DMS53 (cell line): Measurements from ENCODE around the gene ROPN1.
"Not testable (repeated sequence)": the region's sequence is repeated elsewhere in the genome, so short reads cannot be mapped to it uniquely, and the experiment has no call there.

Experiments
- DNase-seq: peaks from one replicate; lab custom pipeline; 2025; lab: John Stamatoyannopoulos, UW

Gene ROPN1

DNA sequence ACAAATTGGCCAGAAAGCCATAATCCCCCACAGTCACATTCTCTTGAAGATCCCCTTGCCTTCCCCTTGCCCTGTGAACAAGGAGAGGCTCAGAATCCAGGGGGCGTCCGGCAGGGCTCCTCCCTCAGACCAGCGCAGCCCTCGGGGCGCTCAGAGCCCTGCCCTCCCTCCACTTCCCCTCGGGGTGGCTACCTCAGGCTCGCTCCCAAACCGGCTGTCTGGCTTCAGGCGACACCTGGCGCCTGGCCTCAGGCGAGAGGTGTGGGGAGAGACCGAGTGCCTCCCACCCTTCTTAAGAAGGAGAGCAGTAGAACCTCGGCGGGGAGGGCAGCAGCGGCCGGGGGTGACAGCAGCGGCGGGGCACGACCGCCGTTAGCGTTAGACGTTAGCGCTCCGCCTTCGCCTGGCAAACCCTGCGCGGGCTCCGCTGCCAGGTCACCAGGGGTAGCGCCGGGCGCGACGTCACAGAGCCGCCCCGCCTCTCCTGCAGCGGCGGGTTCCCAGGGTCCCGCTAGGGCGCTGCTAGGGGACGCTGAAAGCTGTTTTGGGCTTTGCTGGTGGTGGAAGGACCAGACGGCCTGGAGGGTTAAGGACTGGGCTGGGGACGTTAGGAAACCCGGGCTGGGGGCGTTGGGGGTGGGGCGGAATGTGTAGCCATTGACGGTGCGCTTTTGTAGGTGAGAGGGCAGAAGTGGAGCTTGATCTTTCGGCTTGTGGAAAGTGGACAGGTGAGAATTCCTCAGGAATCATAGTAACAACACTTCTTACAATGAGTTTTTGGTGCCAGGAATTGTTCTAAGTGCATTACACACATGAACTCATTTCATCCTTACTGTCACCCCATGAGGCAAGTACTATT, at the start of gene ROPN1:
Gene ROPN1 (minus strand): TSS at position 395 of the 859 bp plus-strand sequence. CDS start 11,643 bp downstream, outside the sequence.
- DNase-seq = peak; percentile 3

DNA sequence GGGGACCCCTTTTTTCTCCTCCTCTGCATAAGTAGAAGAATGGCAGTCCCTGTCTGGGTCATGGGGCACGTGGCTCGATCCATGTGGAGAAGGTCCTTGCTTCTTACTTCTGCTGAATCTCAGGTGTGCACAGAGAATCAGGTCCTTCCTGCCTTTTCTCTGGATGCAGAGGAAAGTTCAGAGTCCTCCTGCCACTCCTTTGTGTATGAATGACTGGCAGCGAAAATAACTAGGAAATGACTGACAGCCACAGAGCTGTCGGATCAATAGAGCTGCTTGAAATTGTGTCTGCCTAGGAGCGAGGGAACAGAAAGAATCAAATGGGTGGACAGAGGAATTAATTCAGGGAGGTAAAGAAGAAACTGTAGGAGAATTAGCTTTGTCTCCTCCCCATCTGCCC, 49.6 kb upstream of the ROPN1 start:
- no peak for DNase-seq

DNA sequence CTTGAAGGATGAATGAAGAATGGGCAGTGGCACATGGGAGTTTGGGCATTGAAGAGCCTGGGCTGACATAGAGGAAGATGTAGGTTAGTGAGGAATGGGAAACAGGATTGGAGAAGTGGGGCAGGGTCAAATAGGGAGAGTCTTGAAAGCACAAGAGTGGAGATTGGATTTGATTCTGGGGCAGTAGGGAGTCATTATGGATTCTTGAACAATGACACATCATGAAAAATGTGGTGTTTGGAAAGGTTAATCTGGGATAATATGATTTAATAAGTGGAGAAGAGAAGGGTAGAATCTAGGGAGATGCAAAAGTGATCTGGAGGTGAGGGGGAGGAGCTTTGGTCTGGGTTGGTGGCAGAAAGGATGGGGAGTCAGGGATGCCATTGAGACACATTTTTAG, 45.4 kb upstream of the ROPN1 start:
- no peak for DNase-seq

DNA sequence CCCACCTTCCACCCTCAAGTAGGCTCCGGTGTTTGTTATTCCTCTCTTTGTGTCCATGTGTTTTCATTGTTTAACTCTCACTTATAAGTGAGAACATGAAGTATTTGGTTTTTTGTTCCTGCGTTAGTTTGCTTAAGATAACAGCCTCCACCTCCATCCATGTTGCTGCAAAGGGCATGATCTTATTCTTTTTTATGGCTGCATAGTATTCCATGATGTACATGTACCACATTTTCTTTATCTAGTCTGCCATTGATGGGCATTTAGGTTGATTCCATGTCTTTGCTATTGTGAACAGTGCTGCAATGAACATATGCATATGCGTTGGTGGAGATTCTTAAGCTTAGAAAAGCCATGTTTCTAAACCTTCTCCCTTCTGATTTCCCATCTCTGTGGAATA, 44.3 kb upstream of the ROPN1 start:
- not testable (repeated sequence) for DNase-seq

DNA sequence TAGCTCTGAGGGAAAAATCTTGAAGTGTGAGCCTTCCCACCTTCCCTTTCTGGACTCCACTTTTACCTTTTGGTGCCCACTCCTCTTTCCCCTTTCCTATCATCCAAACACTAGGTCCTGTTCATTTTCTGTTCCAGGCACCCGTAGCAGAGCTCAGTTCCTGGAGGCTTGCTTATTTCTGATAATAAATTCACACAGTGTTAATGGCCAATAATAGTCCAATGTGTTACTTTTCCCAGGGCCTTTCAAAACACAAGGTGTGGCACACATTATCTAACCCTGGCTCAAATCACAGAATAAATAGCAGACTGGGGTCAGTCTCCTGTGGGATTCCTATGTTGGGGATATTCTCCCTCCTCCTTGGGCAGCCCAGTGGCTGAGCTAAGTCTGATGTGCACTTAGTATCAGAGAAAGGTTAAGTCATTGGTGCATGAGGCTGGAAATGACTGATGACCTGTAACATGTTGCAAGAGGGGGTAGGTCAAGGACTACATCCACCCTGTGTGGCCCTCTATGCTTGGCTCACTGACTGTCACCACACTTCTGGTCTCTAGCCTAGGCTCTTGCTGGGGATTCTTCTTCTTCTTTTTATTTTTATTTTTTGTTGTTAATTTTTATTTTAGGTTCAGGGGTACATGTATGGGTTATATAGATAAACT, 43.7 kb upstream of the ROPN1 start:
- no peak for DNase-seq

DNA sequence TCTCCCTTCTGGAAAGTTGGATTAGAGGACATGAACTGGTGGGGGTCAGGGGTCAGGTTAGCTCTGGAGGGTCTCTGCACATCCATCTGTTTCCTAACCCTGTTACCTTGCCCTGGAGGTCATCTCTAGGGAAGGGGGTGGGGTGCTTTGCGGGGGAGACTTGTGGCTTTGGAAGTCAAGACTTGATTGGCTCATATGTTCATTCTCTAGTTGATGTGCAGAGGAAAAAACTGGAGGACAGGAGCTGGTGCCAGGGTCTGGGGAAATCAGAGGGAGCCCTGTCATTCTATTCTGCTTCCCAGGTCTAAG, 42.9 kb upstream of the ROPN1 start:
- DNase-seq = no peak

DNA sequence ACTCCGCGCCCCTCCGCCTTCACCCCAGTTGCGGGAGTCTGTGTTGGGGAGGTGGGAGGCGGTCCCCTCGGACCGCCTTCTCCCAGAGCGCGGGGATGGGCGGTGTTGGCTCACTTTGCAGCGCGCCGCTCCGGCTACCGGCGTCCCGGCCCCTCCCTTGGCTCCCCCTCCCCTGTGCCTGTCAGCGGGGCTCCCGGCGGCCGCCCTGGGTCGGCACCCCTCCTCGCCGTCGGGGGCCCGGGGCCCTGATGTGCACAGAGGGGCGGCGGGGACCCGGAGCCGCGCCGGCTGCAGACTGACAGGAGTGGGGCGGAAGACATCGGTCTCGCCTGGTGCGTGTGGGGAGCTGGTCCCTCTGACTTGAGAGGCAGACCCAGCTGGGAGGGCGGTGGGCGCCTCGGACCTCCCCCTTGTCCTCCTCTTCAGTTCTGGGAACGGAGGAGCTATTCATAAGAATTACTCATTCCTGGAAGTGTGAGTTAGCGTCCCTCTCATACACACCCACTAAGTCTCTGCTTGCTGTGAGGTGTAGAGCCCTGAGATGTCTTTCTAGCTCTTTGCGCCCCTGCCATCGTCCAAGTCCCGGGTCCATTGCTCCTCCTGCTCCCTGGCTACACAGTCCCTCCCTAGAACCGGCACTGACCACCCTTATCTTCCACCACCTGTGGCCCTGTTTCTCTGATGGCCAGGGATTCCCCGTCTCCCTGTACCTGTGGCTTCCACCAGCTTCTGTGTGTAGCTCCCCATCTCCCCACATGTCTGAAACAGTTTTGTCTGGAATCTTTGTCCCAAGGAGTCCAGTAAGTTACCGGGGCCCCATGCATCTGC, 42.3 kb upstream of the ROPN1 start:
- peak; percentile 39 for DNase-seq

DNA sequence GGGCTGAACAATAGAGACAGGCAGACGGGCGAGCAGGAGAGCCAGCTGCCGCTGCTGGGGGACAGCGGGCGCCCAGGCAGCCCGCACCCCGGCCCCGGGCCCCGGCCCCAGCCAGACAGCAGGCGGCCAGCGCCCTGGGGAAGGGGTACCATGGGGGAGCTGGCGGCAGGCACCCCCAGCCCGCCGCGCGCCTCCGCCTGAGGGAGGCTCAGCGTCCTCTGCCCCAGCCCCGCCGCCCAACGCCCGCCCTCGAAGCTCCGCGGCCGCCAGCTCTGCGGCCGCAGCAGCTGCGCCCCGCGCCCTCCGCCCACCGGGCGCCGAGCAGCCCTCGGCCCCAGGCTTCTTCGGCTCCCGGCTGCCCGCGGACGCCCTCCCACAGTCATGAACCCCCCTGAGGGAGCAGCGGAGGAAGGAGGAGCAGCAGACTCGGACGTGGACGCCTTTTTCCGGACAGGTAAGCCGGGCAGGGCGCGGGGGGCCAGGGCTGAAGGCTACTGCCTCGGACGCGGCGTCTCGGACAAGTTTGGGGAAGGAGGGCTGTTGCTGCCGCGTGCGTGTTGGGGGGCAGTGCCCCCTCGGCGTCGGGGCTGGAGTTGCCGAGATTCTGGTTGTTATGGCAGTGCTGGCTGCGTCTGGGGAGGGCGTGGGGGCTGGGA, 41.6 kb upstream of the ROPN1 start, which contains the start of gene KALRN:
Gene KALRN (plus strand): TSS at position 10 of the 656 bp plus-strand sequence.
- DNase-seq = peak; percentile 68

DNA sequence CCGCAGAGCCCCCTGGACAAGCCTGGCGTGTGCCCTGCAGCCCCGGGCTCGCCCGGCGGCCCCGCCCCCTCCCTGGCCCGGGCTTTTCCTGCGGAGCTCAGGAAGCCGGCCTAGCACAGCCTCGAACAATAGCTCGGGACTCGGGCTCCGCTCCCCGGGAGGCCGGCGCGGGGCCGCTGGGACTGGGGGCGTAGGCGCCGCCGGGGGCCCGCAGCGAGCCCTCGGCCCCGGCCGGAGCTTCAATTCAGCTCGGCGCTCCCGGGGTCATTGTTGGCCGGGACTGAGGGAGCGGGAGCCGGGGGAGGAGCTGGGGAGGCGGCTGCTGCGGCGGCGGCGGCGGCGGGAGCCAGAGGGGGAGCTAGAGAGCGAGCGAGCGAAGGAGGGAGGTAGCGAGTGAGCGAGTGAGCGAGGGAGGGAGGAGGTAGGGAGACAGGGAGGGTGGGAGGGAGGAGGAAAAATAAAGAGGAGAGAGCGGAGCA, 41.0 kb upstream of the ROPN1 start:
- peak; percentile 91 for DNase-seq

DNA sequence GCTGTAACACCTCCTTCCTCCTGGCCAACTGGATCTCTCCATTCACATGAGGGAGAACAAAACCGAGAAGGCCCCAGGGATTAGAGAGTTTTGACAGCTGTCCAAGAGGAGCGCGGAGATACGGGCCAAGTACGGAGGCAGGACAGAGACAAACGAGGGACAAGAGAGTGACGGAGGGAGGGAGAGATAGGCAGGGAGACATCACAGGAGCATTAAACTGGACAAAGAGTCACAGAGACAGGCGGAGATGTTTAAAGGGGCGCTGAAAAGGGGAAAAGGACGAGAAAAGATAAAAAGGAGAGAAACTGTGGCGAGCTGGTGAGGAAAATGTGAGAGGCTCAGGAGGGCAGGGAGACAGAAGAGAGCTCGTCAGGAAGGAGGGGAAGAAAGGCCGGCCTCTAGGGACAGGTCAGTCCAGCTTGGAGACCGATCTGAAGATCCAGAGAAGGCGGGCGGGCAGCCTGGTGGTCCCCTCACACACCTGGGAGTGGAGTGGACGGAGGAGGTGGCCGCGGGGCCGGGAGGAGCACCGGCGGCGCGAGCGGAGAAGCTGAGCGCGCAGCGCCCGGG, 40.5 kb upstream of the ROPN1 start:
- peak; percentile 78 for DNase-seq

DNA sequence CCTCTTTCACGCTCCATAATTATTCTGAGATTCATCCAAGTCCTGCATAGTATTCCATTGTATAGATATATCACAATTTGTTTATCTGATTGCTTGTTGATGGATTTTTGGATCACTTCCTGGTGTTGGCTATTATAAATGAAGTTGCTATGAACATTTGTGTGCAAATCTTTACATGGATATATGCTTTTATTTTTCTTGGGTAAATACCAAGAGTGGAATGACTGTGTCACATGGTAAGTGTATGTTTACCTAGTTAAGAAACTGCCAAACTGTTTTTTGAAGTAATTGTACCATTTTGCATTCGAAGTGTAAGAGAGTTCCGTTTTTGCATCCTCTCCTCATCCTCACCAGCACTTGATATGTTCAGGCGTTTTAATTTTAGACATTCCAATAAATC, 34.6 kb upstream of the ROPN1 start:
- no peak for DNase-seq

DNA sequence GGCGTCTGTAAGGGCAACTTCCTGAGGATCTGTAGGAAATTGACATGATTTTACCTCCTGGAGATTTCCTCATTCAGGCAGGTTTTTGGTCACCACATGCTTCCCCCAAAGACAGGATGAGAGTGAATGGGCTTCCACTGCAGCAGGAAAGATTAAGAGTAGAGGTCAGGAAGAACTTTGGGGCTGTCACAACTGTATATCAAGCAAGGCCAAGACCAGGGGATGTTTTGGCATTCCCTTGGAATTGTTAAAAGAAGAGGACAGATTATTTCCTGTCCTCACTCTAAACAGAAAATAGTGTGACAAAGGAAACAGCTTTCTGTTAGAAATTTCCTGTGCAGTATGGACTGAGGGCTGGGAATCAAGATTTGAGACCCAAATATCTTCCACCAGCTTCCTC, 31.6 kb upstream of the ROPN1 start:
- not testable (repeated sequence) for DNase-seq

DNA sequence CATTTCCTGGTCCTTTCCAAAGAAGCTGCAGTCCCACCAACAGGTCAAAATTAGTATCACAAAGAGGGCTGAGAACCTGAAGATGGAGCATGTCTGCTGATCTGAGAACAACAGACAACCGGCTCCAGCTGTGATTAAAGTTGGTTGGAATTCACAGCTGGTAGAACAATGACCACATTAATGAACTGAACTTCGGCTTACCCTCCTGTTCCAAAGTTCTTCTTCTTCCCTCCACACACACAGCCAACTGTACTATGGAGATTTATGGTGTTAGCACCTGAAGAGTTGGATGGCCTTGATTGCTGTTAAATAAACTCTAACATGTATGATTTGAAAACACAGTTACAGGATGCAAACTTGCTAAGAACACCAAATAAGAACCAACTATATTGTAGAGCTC, 27.4 kb upstream of the ROPN1 start:
- DNase-seq = no peak

DNA sequence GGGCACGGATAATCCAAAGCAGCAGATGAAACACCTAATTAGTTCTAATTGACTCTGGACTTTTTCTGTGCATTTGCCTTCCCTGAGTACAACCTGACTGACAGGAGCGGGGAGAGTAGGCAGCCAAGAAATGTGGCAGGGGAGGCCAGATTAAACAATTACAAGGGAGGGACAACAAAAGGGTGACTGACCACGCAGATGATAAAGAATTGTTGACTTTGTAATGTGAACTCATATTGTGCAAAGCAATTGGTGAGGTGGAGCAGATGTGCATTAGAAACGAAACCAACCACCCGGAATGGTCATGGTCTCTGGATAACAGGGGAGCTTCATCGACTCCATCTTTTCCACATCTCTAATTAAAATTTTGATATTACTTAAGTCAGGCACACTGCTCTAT, 25.6 kb upstream of the ROPN1 start:
- peak; percentile 83 for DNase-seq

DNA sequence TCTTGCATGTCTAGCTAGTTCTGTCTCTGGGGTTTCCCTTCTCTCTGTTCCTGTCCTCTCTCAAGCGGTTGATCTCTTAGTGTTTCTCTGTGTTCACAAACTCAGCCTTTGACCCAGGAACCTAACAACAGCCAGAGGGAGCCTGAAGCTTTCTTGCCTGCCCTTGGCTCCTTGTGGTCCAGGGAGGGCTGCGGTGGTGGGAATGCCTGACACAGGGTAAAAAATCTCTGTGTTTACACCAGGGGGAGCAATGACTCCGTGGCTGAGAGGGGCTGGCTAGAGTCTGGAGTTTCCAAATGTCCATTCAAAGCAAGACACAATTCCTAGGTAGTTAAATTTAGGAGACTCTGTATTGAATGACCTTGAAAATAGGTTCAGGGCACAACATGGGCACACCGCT, 24.6 kb upstream of the ROPN1 start:
- DNase-seq = peak; percentile 62

DNA sequence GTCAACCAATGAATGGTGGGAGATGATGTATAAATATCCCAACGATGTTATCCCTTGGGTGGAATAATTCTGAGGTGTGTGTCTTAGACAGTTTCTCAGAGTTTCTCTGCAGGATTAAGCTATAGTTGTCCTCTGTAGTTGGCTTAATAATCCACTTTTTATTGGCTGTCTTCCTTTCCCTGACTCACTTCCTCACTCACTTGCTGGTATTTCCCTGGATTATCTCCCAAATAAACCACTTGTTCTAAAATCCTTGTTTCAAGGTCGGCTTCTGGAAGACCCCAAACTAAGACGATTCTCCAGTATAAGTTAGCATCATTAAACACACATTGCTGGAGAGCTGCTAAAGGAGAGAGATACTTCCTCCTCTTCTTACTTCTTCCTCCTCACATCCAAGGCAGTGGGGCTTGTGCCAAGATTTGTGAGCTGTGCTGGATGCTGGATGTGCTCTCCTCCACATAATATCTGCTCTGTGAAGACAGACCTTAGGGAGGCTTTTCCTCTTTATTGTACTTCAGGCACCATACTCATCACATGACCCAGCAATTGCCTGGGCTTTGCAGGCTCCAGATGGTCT, 22.5 kb upstream of the ROPN1 start:
- no peak for DNase-seq

DNA sequence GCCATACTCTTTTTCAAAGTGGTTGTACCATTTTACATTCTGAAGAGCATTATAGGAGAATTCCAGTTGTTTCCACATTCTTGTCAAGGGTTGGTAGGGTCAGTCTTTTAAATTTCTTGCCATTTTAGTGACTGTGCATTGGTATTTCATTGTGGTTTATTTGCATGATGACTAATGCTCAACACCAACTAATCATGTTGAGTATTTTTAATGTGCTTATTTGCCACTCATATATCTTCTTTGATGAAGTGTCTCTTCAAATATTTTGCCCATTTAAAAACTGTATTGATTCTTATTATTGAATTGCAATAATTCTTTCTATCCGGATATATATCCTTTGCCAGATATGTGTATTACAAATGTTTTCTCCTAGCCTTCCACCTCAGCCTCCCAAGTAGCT, 16.4 kb upstream of the ROPN1 start:
- DNase-seq = not testable (repeated sequence)

DNA sequence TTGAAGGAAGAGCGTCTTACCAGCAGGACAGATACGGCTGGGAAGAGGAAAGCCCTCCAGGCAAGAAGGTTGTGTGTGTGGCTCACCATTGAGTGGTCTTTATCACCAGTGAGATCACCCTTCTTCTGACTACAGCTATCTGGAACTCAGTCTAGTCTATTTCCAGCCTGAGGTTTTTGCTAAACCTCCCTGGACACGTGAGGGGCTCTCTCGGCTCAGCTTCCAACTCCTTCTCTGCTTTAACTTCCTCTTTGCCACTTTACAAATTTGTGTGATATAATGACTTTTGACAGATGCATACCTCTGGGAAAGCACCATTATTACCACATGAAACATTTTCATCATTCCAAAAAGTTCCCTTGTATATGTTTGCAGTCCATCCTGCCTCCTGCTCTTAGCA, 15.3 kb upstream of the ROPN1 start:
- no peak for DNase-seq

DNA sequence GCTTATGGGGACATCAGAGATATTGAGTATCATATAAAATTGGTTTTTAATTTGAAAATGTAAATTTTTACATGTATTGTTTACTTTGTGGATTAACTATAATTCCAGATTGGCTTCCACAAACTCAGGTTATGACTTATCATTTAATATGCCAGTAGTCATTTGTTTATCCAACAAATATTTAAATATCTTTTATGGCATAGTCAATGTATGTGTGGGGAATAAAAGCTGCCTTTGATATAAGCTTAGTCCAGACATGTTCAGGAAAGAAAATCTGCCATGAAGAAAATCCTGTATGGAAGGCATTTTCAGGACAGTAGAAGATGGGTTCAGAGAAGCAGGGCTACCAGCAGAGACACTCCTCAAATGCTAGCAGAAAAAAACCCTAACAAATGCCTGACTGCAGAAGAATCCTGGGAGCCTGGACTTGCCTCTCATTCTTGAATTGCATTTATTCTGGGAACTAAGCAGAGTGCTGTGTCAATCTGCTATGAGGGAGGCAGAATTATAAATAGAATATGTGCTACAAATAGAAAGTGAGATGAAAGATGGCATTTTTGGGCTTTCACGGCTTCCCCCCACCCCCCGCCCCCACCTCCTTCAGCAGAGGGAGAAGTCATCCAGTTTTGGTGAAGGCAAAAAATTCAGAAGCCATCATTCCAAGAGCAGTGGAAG, 10.6 kb upstream of the ROPN1 start:
- DNase-seq = not testable (repeated sequence)

DNA sequence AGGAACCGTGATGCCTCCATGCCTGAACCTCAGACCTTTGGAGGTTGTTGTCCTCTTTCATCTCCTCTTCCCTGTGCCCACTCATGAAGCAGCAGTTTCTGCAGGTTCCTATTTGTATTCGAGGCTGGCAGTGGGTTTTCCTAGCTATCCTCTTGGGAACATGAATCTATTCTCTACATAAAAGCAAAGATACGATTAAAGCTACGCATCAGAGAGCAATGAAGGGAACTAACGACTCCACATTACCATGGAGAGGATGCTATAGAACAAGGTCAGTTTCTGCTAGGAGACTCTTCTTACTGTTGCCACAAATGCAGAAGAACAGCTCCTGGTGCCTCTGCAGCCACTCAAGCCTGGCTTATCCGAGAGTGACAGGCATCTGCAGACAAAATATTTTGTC, 9.4 kb upstream of the ROPN1 start:
- DNase-seq = not testable (repeated sequence)

DNA sequence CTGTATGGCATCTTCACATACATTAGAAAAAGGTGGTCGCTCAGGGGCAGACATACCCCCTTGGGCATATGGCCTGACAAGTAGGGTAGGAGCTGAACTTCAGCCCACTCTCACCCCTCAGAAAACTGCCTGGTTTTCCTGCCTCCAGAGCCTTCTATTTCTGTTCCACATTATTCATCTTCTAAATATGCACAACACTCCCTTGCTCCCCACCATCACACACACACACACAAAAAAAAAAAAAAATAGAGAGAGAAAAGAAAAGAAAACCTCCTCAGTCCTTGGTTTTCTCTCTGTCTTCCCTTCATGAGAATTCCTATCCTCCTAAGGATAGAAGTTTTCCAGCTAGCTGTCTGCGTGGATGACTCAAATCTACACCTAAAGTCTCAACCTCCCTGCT, 5.6 kb upstream of the ROPN1 start:
- DNase-seq = no peak
